ENCODE measurements around the gene MAD2L2. TPM values are rescaled to one million over a fixed set of nuclear protein-coding genes. Genes with fewer than 3 reads are reported as not detected.

The MAD2L2 gene
- polyA plus RNA-seq, 3 donors, result 50.4 to 71.3 (median 57.8) TPM

DNA sequence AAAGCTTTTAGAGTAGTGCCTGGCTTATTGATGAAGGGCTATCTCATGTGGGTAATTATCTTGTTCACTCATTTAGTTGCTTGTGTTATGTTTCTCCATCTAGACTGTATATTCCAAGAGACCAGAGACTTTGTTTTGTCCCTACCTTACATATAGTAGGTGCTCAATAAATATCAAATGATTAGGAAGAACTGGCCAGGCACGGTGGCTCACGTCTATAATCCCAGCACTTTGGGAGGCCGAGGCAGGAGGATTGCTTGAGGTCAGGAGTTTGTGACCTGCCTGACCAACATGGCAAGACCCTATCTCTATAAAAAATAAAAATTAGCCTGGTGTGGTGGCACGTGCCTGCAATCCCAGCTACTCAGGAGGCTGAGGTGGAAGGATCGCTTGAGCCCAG, 35.7 kb downstream of the MAD2L2 start:
- WGBS (ENCODE audit: insufficient coverage), result 100% methylated on average over 1 of the region's 5 CpGs
- H3K4me2 ChIP-seq (replicated peaks; ENCODE audit: extremely low read depth, low read length, poor library complexity, severe bottlenecking), result no peak overlapping the region
- H3K79me2 ChIP-seq (ENCODE audit: insufficient read depth, low read length), result no peaks in the 10 kb centered on the region
- H3K4me3 Mint-ChIP-seq, result no peak overlapping the region
- intact Hi-C loops (cut with micrococcal nuclease), result loop anchor here in 1 of 2 donors (10.0 kb wide), 1 partner anchor 610 kb away; no protein-coding TSS in a partner anchor
- no peak overlapping the region for H3K9ac ChIP-seq (ENCODE audit: insufficient read depth, low read length, poor library complexity, severe bottlenecking)
- H4K20me1 ChIP-seq (ENCODE audit: insufficient read depth, low read length), result no peaks in the 10 kb centered on the region
- peaks cover 1 to 10% of the 10 kb centered on the region in 2 donors for H3K4me1 ChIP-seq (ENCODE audit: control insufficient read depth in 1 of 2, insufficient read depth in 2 of 2, low read length in 2 of 2)
- H3K27ac Mint-ChIP-seq, result no peak overlapping the region
- H3K9me3 Mint-ChIP-seq, result peaks cover 0 to 5% (median 0%) of the 10 kb centered on the region in 7 donors
- no peak for TF ChIP-seq CTCF (IDR thresholded peaks at IDR 0.05)
- H3K4me3 ChIP-seq (replicated peaks in 1 of 3; ENCODE audit: low read depth in 2 of 3, low read length in 3 of 3), result no peak overlapping the region
- no peaks in the 10 kb centered on the region for H3K36me3 ChIP-seq (replicated peaks in 1 of 2; ENCODE audit: control insufficient read depth in 1 of 2, insufficient read depth in 2 of 2, low read length in 2 of 2)
- peaks cover 15% of the 10 kb centered on the region for H3K4me1 Mint-ChIP-seq
- no peak overlapping the region for H3K27ac ChIP-seq (ENCODE audit: low read depth in 1 of 2, low read length in 2 of 2)
- DNase-seq, result no peak
- peaks cover 5 to 16% of the 10 kb centered on the region in 2 donors for H3K27me3 ChIP-seq (ENCODE audit: control insufficient read depth in 2 of 2, insufficient read depth in 2 of 2, low read length in 2 of 2)
- peaks cover 0 to 3% of the 10 kb centered on the region in 2 donors for H3K36me3 Mint-ChIP-seq
- no peaks in the 10 kb centered on the region for H3K9me3 ChIP-seq (replicated peaks in 1 of 2; ENCODE audit: control insufficient read depth in 1 of 2, insufficient read depth in 1 of 2, low read length in 2 of 2)
- H3K27me3 Mint-ChIP-seq (ENCODE audit: low read depth in 3 of 3), result peaks cover 29 to 35% (median 29%) of the 10 kb centered on the region in 3 donors
- no peak overlapping the region for H2AFZ ChIP-seq (ENCODE audit: insufficient read depth, low read depth, low read length, poor library complexity, severe bottlenecking)

DNA sequence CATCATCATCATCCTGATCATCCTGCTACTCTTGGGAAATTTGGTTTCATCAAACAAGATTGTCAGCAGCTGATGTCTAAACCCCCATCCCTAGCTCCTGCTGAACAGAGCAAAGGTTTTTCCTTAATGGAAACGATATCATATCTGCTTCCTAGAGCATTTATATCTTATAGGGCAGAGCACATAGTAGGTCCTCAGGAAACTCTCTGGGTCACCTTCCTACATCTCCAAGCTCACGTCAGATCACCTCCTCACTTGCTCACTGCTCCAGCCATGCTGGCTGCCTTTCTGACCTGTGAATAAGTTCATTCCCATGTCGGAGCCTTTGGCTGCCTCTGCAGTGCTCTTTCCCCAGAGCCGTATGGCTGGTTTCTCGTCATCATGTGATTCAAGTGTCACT, 37.2 kb downstream of the MAD2L2 start:
- WGBS (ENCODE audit: insufficient coverage), result 60% methylated on average over 4 of the region's 5 CpGs
- H3K79me2 ChIP-seq (ENCODE audit: insufficient read depth, low read length), result no peaks in the 10 kb centered on the region
- peaks cover 0 to 2% (median 0%) of the 10 kb centered on the region in 7 donors for H3K9me3 Mint-ChIP-seq
- H2AFZ ChIP-seq (ENCODE audit: insufficient read depth, low read depth, low read length, poor library complexity, severe bottlenecking), result no peak overlapping the region
- no peaks in the 10 kb centered on the region for H3K4me1 ChIP-seq (ENCODE audit: control insufficient read depth in 1 of 2, insufficient read depth in 2 of 2, low read length in 2 of 2)
- no peaks in the 10 kb centered on the region for H4K20me1 ChIP-seq (ENCODE audit: insufficient read depth, low read length)
- H3K9ac ChIP-seq (ENCODE audit: insufficient read depth, low read length, poor library complexity, severe bottlenecking), result no peak overlapping the region
- no peak overlapping the region for H3K4me2 ChIP-seq (replicated peaks; ENCODE audit: extremely low read depth, low read length, poor library complexity, severe bottlenecking)
- H3K27ac ChIP-seq (ENCODE audit: low read depth in 1 of 2, low read length in 2 of 2), result no peak overlapping the region
- intact Hi-C loops (cut with micrococcal nuclease), result loop anchor here (2.0 to 10.0 kb wide), 4 partner anchors 306 to 609 kb away; no protein-coding TSS in a partner anchor
- H3K9me3 ChIP-seq (replicated peaks in 1 of 2; ENCODE audit: control insufficient read depth in 1 of 2, insufficient read depth in 1 of 2, low read length in 2 of 2), result no peaks in the 10 kb centered on the region
- peaks cover 6% of the 10 kb centered on the region for H3K4me1 Mint-ChIP-seq
- H3K4me3 ChIP-seq (replicated peaks in 1 of 3; ENCODE audit: low read depth in 2 of 3, low read length in 3 of 3), result no peak overlapping the region
- no peak for TF ChIP-seq CTCF (IDR thresholded peaks at IDR 0.05)
- no peaks in the 10 kb centered on the region for H3K36me3 ChIP-seq (replicated peaks in 1 of 2; ENCODE audit: control insufficient read depth in 1 of 2, insufficient read depth in 2 of 2, low read length in 2 of 2)
- H3K27me3 Mint-ChIP-seq (ENCODE audit: low read depth in 3 of 3), result peaks cover 15 to 23% (median 17%) of the 10 kb centered on the region in 3 donors
- H3K27me3 ChIP-seq (ENCODE audit: control insufficient read depth in 2 of 2, insufficient read depth in 2 of 2, low read length in 2 of 2), result peaks cover 0 to 7% of the 10 kb centered on the region in 2 donors
- DNase-seq, result no peak
- no peak overlapping the region for H3K27ac Mint-ChIP-seq
- no peaks in the 10 kb centered on the region for H3K36me3 Mint-ChIP-seq
- no peak overlapping the region for H3K4me3 Mint-ChIP-seq
